Ishikawa (cell line): ENCODE measurements around the gene POLR1A.

Experiments
- CEBPB ChIP-seq: IDR thresholded peaks from 2 replicates; pipeline ENCODE4 v1.6.1; 2012
- CREB1 ChIP-seq: IDR thresholded peaks from 2 replicates; pipeline ENCODE4 v1.6.1; 2012; ENCODE audit warnings: low read depth
- EGR1 ChIP-seq: IDR thresholded peaks from 2 replicates; pipeline ENCODE4 v1.6.1; 2012
- EP300 ChIP-seq: IDR thresholded peaks from 2 replicates; pipeline ENCODE4 v1.6.1; 2012; ENCODE audit warnings: borderline replicate concordance
- FOXM1 ChIP-seq: IDR thresholded peaks from 2 replicates; pipeline ENCODE4 v1.6.1; 2012; ENCODE audit warnings: low read depth, borderline replicate concordance
- MAX ChIP-seq: IDR thresholded peaks from 2 replicates; pipeline ENCODE4 v1.6.1; 2012
- NFIC ChIP-seq: IDR thresholded peaks from 2 replicates; pipeline ENCODE4 v1.6.1; 2012
- RAD21 ChIP-seq: IDR thresholded peaks from 2 replicates; pipeline ENCODE4 v1.6.1; 2012; ENCODE audit warnings: low read depth
- REST ChIP-seq: IDR thresholded peaks from 2 replicates; pipeline ENCODE4 v1.6.1; 2012; ENCODE audit warnings: low read depth, mild to moderate bottlenecking
- TAF1 ChIP-seq: IDR thresholded peaks from 2 replicates; pipeline ENCODE4 v1.6.1; 2012; ENCODE audit warnings: low read depth, mild to moderate bottlenecking
- TCF12 ChIP-seq: IDR thresholded peaks from 2 replicates; pipeline ENCODE4 v1.6.1; 2012; ENCODE audit warnings: low read depth
- TEAD4 ChIP-seq: IDR thresholded peaks from 2 replicates; pipeline ENCODE4 v1.6.1; 2012
- USF1 ChIP-seq: IDR thresholded peaks from 2 replicates; pipeline ENCODE4 v1.6.1; 2012
- YY1 ChIP-seq: IDR thresholded peaks from 2 replicates; pipeline ENCODE4 v1.6.1; 2012; ENCODE audit warnings: low read depth
- ZBTB7A ChIP-seq: IDR thresholded peaks from 2 replicates; pipeline ENCODE4 v1.6.1; 2012; ENCODE audit warnings: low read depth

The POLR1A gene

GRCh38 chr2:86023366-86023712, 82.3 kb downstream of the POLR1A start:
- TF ChIP-seq TCF12 (no peak), MAX (no peak), EP300 (no peak), TAF1 (no peak), FOXM1 (no peak)

- TF ChIP-seq ZBTB7A (no peak), FOXM1 (no peak), REST (no peak), CEBPB (no peak)
Measured at GRCh38 chr2:86022661-86023365, 82.9 kb downstream of the POLR1A start.

- TF ChIP-seq ZBTB7A, result no peak
- TF ChIP-seq TEAD4, result no peak
- no peak for TF ChIP-seq CREB1
- no peak for TF ChIP-seq EP300
- TF ChIP-seq NFIC, result no peak
- TF ChIP-seq RAD21, result no peak
- no peak for TF ChIP-seq EGR1
- no peak for TF ChIP-seq FOXM1
- TF ChIP-seq REST, result no peak
- no peak for TF ChIP-seq TCF12
- TF ChIP-seq CEBPB, result no peak
- TF ChIP-seq MAX, result no peak
- no peak for TF ChIP-seq YY1
- TF ChIP-seq TAF1, result no peak
- no peak for TF ChIP-seq USF1
Measured at GRCh38 chr2:86021396-86022378, 84.0 kb downstream of the POLR1A start.

GRCh38 chr2:86020984-86021383, 84.7 kb downstream of the POLR1A start:
- TF ChIP-seq ZBTB7A (no peak), USF1 (no peak), TEAD4 (no peak), TCF12 (no peak), YY1 (no peak)

GRCh38 chr2:86019121-86019520, 86.6 kb downstream of the POLR1A start:
- TF ChIP-seq TEAD4 (no peak), CREB1 (no peak), RAD21 (no peak), REST (no peak), EP300 (no peak), YY1 (no peak), MAX (no peak)
